GM18858 (cell line): ENCODE data around the gene ARPIN.
"Not testable (repeated sequence)": the region's sequence is repeated elsewhere in the genome, so short reads cannot be mapped to it uniquely, and the experiment has no call there.

Experiments
- ATAC-seq: cut with Tn5 transposase; IDR thresholded peaks from one replicate; pipeline ENCODE4 v1.9.1; 2021; ENCODE audit not compliant: unreplicated experiment

ARPIN gene

DNA sequence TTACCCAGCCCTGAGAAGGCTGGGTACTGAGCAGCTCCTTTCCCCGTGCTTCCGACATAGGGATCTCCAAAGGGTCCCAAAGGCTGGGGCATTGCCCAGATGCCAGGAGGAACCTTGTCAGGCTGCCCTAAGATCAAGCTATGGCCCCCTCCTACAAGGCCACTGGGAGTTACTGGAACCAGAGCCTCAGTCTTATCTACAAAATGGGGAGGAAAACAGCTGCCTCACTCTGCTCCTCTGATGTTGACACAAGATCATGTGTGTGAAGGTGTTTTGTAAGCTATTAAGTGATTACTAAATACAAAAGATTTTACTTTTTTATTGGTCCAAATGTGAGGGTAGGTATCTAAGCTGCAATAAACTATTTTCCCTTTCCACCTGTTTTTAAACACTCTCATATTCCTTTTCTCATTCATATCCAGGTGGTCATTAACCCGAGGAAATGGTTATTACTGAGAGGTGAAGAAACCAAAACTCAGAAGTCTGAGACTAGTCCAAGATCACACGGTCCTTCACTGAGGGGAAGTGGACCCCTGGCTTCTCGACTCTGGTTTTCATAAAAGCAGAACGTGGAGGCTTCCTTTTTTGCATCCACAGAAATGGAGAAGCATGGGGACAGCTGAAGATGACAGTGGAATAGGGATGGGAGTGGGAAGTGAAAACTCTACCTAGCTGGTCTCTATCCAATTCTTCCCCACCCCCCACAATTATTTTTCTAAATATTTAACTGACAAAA lies 1.7 kb downstream of the ARPIN start:
- ATAC-seq: no peak

DNA sequence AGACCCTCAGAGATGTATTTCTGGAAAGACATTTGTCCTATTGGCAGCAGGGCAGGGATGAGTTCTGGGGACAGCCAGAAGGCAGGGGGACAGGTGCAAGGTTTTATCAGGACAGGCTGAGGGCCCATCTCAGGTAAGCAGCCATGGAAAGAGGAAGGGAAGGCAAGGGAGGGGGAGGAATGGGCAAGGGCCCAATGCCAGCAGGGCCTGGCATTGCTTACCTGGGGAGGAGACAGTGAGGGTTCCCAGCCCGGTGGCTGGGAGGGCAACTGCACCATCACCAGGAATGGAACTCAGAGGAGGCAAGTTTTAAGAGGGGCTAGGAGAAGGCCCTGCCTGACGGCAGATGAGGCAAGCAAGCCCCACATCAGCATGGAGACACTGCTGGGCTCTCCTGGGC lies 3.1 kb downstream of the ARPIN start:
- no peak for ATAC-seq

- no peak for ATAC-seq
These were observed 4.5 kb downstream of the ARPIN start for GRCh38 chr15:89908226-89908625.

DNA sequence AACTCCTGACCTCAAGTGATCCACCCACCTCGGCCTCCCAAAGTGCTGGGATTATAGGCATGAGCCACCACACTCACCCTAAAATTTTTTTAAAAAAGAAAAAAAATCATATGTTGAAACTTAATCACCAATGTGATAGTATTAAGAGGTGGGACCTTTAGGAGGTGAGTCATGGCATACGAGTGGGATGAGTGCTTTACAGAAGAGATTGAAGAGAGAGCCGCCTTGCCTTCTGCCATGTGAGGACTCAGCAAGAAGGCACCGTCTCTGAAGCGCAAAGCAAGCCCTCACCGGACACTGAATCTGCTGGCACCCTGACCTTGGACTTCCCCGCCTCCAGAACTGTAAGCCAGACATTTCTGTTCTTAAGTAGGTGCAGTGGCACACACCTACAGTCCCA lies 5.5 kb downstream of the ARPIN start:
- ATAC-seq: no peak

DNA sequence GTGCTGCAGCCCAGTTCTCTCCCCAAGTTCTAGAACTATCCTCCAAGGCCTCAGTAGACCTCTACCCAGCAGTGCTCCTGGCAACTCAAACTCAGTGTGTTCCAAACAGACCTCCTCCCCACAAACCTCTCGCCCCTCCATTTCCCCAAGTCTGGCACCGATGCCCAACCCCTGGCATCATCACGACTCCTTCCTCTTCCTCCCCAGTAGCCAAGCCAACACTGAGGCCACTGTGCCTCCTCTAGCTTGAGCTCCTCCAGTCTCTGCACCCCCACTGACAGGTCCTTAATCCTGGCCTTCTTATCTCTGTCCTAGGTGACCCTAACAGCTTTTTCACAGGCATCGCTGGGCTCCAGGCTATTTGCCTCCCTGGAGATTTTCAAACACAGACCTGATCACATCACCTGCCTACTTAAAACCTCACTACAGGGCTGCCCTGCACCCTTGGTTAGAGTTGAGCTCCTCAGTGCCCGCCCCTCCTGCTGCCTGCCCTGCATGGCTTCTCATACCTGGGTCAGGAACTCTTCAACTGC lies 6.8 kb downstream of the ARPIN start:
- ATAC-seq: no peak

GRCh38 chr15:89904519-89904918 lies 8.2 kb downstream of the ARPIN start:
- no peak for ATAC-seq

- ATAC-seq: no peak
These were observed 9.0 kb downstream of the ARPIN start for GRCh38 chr15:89903858-89904130.

GRCh38 chr15:89903015-89903857 lies 9.5 kb downstream of the ARPIN start:
- ATAC-seq: no peak

GRCh38 chr15:89900849-89901248 lies 11.9 kb downstream of the ARPIN start:
- ATAC-seq: no peak

- no peak for ATAC-seq
These were observed 12.7 kb downstream of the ARPIN start for GRCh38 chr15:89899951-89900567.

- no peak for ATAC-seq
These were observed 13.3 kb downstream of the ARPIN start for GRCh38 chr15:89899295-89899945.

DNA sequence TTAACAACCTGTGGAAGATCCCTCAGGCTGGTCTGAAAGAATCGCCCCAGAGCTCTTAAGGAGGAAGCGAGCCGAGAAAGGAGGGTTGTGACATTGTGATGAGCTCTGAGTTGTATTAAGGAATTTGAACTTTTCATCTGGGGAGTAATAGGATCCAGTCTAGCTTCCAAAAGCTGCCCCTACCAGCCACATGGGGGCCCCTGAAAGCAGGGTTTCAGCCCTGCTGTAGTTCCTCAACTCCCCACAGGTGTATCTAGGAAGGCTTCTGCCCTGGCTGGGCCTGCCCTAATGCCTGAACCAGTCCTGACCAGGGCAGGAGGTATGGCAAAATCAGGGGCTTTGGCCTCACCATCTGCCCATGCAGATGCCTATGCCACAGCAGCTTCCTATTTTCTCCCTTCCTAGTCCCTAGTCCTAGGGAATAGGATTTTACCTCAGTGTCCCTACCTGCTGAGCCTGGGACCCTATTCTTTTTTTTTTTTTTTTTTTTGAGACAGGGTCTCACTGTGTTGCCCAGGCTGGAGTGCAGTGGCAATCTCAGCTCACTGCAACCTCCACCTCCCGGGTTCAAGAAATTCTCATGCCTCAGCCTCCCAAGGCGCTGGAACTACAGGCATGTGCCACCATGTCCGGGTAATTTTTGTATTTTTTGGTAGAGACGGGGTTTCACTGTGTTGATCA lies 14.0 kb downstream of the ARPIN start:
- peak; percentile 51 for ATAC-seq

- ATAC-seq: no peak
These were observed 14.6 kb downstream of the ARPIN start for GRCh38 chr15:89898146-89898545.

DNA sequence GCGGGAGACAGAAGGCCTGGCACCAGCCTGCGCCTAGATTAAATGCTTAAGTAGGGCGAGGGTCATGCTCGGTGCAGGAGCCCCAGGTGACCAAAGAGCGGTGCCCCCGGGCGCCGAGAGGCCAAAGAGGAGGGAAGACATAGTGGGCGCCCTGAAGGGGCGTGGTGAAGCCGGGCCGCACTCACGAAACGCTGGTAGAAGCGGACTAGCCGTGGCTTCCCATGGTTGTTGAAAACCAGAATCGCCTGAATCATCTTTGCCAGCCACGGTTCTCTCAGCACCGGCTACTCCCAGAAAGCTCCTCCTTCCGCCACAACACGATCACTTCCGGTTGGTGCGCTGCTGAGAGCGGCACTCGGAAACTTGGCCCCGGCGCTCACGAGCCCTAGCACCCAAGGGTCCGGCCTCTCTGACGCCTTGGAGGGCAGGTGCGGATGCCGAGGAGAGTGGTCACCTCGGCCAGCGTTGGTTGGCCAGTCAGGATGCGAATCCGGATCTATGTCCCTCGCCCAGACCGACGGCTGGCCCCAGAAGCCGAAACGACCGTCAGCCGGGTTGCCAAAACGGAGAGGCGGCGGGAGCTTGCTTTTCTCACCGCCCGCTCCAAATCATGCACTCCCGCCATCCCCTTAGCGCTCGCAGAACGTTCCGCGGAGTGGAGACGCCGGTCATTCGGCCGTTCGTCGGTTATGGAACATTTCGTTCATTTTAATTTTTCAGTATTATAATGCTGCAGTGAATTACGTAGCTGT lies 18.9 kb downstream of the ARPIN start, which contains the start of gene AP3S2:
AP3S2 (minus strand) TSS at position 299 of the 752 bp plus-strand sequence; CDS start at position 254, 45 bp downstream.
- peak; percentile 60 for ATAC-seq

DNA sequence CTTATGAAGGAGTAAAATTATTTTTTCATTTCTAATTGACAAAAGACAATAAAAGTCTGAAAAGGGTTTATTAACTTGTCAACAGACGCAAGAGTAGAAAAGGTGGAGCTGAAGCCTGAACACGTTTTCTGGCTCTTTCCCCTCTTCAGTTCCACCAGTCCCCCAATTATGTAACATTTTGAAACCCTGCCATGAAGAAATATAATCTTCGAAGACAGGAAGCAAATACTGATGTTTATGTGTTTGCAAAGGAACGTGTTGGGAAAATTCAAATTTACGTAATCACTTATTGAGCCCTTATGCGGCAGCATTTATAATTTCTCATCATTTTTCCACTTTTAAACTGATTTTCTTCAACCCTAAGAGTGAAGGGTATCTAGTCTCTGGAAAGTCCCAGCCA lies 19.7 kb downstream of the ARPIN start:
- ATAC-seq: no peak

GRCh38 chr15:89888214-89888804 lies 24.4 kb downstream of the ARPIN start:
- ATAC-seq: no peak

DNA sequence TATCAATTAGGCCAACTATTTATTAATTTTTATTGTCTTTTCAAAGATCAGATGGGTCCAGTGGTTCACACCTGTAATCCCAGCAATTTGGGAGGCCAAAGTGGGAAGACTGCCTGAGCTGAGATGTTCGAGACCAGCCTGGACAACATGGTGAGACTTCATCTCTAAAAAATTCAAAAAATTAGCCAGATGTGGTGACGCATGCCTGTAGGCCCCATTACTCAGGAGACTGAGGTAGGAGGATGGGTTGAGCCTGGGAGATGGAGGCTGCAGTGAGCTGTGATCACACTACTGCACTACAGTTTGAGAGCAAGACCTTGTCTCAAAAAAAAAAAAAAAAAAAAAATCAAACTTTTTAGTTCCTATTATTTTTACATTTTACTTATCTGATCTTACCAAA lies 27.1 kb downstream of the ARPIN start:
- no peak for ATAC-seq

- ATAC-seq: not testable (repeated sequence)
These were observed 27.6 kb downstream of the ARPIN start for GRCh38 chr15:89885179-89885578.

DNA sequence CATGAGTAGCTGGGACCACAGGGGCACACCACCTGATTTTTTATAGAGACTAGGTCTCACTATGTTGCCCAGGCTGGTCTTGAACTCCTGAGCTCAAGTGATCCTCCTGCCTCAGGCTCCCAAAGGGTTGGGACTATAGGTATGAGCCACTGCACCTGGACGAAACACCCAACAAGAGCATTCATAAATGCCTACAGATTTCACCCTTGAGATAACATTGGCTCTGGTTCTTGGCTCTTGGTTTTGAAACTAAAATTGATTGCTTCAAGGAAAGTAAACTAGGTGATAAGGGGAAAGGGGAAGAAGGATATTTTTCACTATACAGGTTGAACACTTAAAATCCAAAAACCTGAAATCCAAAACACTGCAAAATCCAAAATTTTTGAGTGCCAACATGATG lies 29.2 kb downstream of the ARPIN start:
- ATAC-seq: no peak

- ATAC-seq: no peak
These were observed 32.0 kb downstream of the ARPIN start for GRCh38 chr15:89880727-89881126.
